Right atrium auricular region (tissue), 2 donors: ENCODE measurements around the gene PPM1H. TPM values are rescaled to one million over a fixed set of nuclear protein-coding genes. Genes with fewer than 3 reads are reported as not detected.

Experiments
- DNase-seq: peaks from one replicate; pipeline ENCODE4 v3.0.0-alpha.2; 2019; ENCODE audit warnings: low spot score
- H3K27ac ChIP-seq, 2 donors: fragments of 200-600 bp; sonication (generic); 1 replicate in 1 of 2; 2 replicates in 1 of 2; pipeline ENCODE4 v1.5.1; 2016 to 2019
- H3K27me3 ChIP-seq, 2 donors: fragments of 200-600 bp; sonication (generic); one replicate each; pipeline versions ENCODE4 v1.5.1 to v1.6.0; 2017 to 2019
- H3K36me3 ChIP-seq: fragments of 200-600 bp; sonication (generic); one replicate; pipeline ENCODE4 v1.5.1; 2016
- H3K4me1 ChIP-seq, 2 donors: fragments of 200-600 bp; sonication (generic); one replicate each; pipeline versions ENCODE4 v1.5.1 to v1.6.0; 2017 to 2019
- H3K4me3 ChIP-seq, 2 donors: fragments of 200-600 bp; sonication (generic); 1 replicate in 1 of 2; 2 replicates in 1 of 2; pipeline ENCODE4 v1.5.1; 2017 to 2019; ENCODE audit warnings: mild to moderate bottlenecking in 1 of 2, moderate library complexity in 1 of 2
- H3K9me3 ChIP-seq, 2 donors: fragments of 200-600 bp; sonication (generic); one replicate each; pipeline ENCODE4 v1.5.1; 2019
- CTCF ChIP-seq, 2 donors: fragments of 200-600 bp; sonication (generic); IDR thresholded peaks; one replicate each; pipeline ENCODE4 v1.5.1; 2019; ENCODE audit warnings: antibody characterized with exemption in 2 of 2
- total RNA-seq, 2 donors: library from RNA; depleted of rRNA; stranded (reverse); fragments of >200 nt; gene quantifications; one replicate each; pipeline ENCODE4 v1.1.0, GENCODE V29; 2016

PPM1H gene
- total RNA-seq, 2 donors from 2014 or later, result 3.1 to 5.0 TPM

GRCh38 chr12:62844915-62845314 lies 90.0 kb downstream of the PPM1H start:
- H3K36me3 ChIP-seq, result no peaks in the 10 kb centered on the region
- no peaks in the 10 kb centered on the region for H3K9me3 ChIP-seq
- peaks cover 0 to 26% of the 10 kb centered on the region in 2 donors for H3K4me1 ChIP-seq
- no peak overlapping the region for H3K27ac ChIP-seq
- TF ChIP-seq CTCF (IDR thresholded peaks at IDR 0.05), result no peak
- H3K4me3 ChIP-seq, result no peak overlapping the region
- DNase-seq, result no peak
- no peaks in the 10 kb centered on the region for H3K27me3 ChIP-seq

- no peak for DNase-seq
- no peaks in the 10 kb centered on the region for H3K36me3 ChIP-seq
- no peak overlapping the region for H3K4me3 ChIP-seq
- TF ChIP-seq CTCF (IDR thresholded peaks at IDR 0.05), result no peak
- H3K9me3 ChIP-seq, result no peaks in the 10 kb centered on the region
- no peak overlapping the region for H3K27ac ChIP-seq
- H3K27me3 ChIP-seq, result no peaks in the 10 kb centered on the region
- H3K4me1 ChIP-seq, result peaks cover 0 to 16% of the 10 kb centered on the region in 2 donors
Measured at GRCh38 chr12:62843716-62844115, 91.2 kb downstream of the PPM1H start.

- TF ChIP-seq CTCF (IDR thresholded peaks at IDR 0.05), result no peak
- Histone ChIP-seq H3K4me1 (peaks cover 0 to 7% of the 10 kb centered on the region in 2 donors), H3K36me3 (no peaks in the 10 kb centered on the region), H3K9me3 (no peaks in the 10 kb centered on the region), H3K27me3 (no peaks in the 10 kb centered on the region), H3K27ac (no peak overlapping the region), H3K4me3 (no peak overlapping the region)
- no peak for DNase-seq
Measured at GRCh38 chr12:62841846-62842245, 93.1 kb downstream of the PPM1H start.

- Histone ChIP-seq H3K4me1 (peaks cover 0 to 7% of the 10 kb centered on the region in 2 donors), H3K4me3 (no peak overlapping the region), H3K27ac (no peak overlapping the region), H3K9me3 (no peaks in the 10 kb centered on the region), H3K27me3 (no peaks in the 10 kb centered on the region), H3K36me3 (no peaks in the 10 kb centered on the region)
- DNase-seq, result no peak
- TF ChIP-seq CTCF (IDR thresholded peaks at IDR 0.05), result no peak
Measured at GRCh38 chr12:62840806-62841205, 94.1 kb downstream of the PPM1H start.

DNA sequence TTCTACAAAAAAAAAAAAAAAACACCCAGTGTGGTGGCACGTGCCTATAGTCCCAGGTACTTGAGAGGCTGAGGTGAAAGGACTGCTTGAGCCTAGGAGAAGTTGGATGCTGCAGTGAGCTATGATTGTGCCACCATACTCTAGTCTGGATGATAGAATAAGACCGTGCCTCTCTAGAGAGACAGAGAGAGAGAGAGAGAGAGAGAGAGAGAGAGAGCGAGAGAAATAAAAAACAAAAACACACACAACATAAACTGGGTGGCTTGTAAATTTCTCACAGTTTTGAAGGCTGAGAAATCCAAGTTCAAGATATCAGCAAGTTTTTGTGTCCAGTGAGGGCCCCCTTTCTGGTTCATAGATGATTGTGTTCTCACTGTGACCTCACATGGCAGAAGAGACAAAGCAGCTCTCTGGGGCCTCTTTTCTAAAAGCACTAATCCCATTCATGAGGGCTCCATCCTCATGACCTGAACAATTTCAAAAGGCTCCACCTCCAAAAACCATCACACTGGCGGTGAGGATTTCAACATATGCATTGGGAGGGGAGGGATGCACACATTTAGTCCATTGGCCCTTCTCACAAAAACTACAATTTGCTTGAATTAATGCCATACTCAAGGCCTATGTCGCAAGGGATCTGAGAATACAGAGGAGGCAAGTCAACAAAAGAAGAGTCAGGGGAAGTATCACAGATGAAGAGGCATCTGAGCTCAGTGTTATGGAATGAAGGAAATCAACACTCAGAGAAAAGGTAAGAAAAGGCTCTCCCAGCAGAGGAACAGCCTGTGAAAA lies 94.9 kb downstream of the PPM1H start:
- no peak for DNase-seq
- H3K4me3 ChIP-seq, result no peak overlapping the region
- no peaks in the 10 kb centered on the region for H3K36me3 ChIP-seq
- no peaks in the 10 kb centered on the region for H3K27me3 ChIP-seq
- no peak for TF ChIP-seq CTCF (IDR thresholded peaks at IDR 0.05)
- H3K9me3 ChIP-seq, result no peaks in the 10 kb centered on the region
- peaks cover 0 to 7% of the 10 kb centered on the region in 2 donors for H3K4me1 ChIP-seq
- no peak overlapping the region for H3K27ac ChIP-seq
